DMS53 treated with DMSO at 0.1 percent for 48 hours (cell line): ENCODE data around the gene RPAP3.
"Not testable (repeated sequence)": the region's sequence is repeated elsewhere in the genome, so short reads cannot be mapped to it uniquely, and the experiment has no call there.

Source experiments
- DNase-seq: peaks from one replicate; lab custom pipeline; 2025; ENCODE audit not compliant: unreplicated experiment; lab: John Stamatoyannopoulos, UW

Gene RPAP3

GRCh38 chr12:47687636-47688035 is 18.2 kb downstream of the RPAP3 start:
- DNase-seq, result no peak

DNA sequence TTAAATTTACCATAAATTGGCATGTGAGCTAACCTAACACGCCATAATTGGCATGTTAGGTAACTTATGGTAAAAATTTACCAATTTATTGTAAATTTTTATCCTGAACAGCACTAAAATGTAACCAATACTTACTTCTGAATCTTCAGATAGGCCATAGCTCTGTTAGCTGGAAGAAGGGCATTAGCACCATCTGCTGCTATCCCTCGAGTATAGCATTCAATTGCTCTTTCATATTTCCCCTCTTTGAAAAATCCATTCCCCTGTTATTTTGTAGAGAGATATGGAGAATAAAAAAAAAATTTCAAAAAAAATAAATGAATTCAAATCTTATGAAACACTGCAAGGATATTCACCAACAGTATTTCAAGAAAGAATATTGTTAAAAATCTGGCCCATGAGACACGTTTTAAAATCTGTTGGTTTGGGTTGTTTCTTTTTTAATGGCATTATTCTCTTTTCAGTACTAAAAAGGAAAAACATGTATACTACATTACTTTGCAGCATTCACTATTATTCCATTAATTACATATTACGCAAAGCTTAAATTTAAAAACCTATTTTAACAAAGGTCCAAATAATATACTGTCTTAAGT is 19.1 kb downstream of the RPAP3 start:
- peak; percentile 65 for DNase-seq

DNA sequence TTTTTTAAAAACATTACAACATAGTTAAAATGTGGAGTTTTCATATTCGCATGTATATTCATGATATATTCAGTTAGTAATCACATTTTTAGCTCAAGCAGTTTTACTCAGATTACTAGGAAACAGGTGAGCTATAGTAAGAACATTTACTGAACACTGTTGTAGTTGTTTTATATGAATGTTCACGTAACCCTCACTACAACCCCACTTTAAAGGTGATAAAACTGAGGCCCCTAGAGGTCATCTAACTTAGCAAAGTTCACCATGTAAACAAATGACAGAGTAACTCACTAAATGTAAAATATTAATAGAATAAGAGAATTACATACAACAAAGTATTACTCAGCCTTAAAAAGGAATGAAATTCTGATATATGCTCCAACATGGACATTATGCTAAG is 26.0 kb downstream of the RPAP3 start:
- DNase-seq, result no peak

GRCh38 chr12:47672068-47672467 is 33.8 kb downstream of the RPAP3 start:
- no peak for DNase-seq

DNA sequence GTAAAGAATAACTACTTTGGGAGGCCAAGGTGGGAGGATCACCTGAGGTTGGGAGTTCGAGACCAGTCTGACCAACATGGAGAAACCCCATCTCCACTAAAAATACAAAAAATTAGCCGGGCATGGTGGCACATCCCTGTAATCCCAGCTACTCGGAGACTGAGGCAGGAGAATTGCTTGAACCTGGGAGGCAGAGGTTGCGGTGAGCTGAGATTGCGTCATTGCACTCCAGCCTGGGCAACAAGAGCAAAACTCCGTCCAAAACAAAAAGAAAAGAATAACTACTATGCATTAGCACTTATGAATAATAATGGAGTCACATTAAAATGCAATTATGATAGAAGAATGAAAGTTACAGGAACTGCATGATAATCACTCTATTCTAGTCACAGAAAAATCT is 37.9 kb downstream of the RPAP3 start:
- not testable (repeated sequence) for DNase-seq

DNA sequence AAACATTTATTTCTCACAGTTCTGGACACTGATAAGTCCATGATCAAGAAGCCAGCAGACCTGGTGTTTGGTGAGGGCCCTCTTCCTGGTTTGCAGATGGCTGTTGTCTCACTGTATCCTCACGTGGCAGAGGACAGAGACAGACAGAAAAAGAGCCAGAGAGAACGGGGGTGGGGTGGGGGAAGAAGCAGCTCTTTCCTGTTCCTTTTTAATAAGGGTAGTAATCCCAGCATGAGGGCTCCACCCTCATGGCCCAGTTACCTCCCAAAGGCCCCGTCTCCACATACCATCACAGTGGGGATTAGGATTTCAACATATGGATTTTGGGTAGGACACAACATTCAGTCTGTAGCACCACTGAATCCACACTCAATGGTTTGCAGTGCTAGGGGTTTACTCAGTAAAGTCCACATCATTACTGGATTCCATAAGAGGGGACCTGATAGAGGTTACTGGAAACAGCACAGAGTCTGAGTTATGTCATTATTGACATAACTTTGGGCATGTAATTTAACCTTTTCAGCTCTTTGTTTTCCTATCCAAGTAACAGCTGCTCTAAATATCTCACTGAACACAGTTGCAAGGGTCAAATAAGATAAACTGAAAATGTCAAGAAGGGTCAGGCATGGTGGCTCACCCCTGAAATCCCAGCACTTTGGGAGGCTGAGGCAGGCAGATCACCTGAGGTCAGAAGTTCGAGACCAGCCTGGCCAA is 53.2 kb downstream of the RPAP3 start:
- DNase-seq, result peak; percentile 88

DNA sequence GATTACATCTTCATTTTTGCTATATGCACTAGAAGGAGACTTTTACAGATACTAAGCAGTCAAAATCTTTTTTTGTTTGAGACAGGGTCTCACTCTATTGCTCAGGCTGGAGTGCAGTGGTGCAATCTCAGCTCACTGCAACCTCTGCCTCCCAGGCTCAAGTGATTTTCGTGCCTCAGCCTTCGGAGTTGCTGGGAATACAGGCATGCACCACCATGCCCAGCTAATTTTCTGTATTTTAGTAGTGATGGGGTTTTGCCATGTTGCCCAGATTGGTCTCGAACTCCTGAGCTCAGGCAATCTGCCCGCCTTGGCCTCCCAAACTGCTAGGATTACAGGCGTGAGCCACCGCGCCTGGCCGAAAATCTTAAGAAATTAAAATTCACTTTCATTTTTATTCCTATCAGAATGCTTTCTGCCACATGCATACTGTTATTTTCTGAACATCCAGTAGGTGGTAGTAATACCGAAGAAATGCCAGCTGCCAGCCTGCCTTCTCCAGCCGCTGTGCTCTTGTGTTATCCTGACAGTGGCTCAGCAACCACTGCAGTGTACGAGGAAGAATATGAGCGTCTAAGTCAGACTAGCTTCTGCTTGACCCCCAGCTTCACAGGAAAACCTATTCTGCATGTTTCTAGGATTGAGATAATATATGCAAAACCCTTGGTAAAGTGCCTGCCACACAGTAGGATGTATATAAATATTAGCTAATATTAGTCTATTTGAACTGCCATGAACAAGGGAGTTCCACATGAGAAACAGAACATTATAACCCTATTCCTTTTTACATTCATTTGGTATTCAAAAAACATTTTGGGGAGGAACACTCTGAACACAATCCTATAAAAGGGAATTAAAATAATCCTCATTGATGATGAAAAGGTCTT is 54.2 kb downstream of the RPAP3 start:
- peak; percentile 97 for DNase-seq

DNA sequence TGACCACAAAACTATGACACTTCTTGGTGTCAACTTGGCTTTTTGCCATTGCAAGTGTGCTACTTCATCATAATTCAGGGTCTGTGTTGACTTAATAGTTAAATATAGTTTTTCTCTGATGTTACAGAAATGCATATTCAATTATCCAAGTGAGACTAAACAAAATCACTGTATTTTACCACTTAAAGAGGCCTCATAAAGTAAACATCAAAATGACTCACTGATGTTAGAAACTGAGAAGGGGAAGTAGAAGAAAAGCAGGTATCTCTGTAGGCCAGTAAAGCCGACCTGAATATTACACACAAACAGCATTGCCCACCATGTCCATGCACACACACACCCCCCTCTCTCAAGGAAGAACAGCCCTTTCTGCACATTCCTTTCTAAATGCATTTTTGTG is 55.4 kb downstream of the RPAP3 start:
- peak; percentile 64 for DNase-seq

DNA sequence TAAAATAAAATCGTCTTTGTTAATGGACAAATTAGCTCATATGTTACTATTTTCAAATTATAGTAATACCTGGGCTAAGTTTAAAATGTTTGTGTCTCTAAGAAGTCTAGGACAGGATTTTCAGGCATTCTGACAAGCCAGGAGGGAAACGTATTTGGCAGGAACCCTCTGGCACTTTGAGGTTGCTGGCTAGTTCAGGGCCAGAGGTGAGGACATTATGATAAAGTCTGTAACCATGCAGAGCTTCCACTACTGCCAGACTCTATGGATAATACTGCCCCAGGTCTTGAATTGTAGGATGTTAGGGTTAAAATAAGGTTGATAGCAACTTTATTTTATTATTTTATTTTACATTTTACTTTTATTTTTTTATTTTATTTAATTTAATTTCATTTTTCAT is 56.4 kb downstream of the RPAP3 start:
- no peak for DNase-seq

- no peak for DNase-seq
These were observed 57.7 kb downstream of the RPAP3 start for GRCh38 chr12:47648056-47648579.

GRCh38 chr12:47642310-47642709 is 63.5 kb downstream of the RPAP3 start:
- not testable (repeated sequence) for DNase-seq

GRCh38 chr12:47636908-47637780 is 68.7 kb downstream of the RPAP3 start:
- peak; percentile 73 for DNase-seq

DNA sequence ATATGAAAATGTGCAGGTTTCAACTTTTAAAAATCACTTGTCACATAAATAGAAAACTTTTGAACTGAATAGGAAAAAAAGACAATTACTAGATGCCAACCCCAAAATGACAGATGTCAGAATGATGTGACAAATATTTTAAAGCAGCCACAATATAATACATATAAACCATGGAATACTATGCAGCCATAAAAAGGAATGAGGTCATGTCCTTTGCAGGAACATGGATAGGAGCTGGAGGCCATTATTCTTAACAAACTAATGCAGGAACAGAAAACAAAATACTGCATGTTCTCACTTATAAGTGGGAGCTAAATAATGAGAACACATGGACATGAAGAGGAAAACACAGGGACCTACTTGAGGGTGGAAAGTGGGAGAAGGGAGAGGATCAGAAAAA is 70.1 kb downstream of the RPAP3 start:
- not testable (repeated sequence) for DNase-seq

GRCh38 chr12:47634127-47634526 is 71.7 kb downstream of the RPAP3 start:
- no peak for DNase-seq

DNA sequence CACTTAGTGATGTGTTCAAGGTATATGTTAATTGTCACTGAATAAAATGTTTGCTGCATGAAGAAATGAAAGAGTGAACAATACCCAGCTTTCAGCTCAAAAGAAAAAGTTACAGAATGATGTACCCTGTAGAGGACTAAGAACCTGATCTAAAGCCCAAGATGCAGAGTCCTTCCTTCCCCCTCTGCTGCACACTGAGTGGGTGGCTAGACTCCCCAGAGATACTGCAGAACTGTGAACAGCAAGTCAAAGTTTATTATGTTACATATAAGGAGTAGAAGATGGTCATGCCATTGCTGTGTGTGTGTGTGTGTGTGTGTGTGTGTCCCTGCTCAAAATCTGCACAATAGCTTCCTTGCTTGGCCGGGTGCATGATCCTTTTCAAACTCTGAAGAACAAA is 83.9 kb downstream of the RPAP3 start:
- no peak for DNase-seq

- DNase-seq, result no peak
These were observed 88.4 kb downstream of the RPAP3 start for GRCh38 chr12:47617476-47617875.

GRCh38 chr12:47616440-47616839 is 89.4 kb downstream of the RPAP3 start:
- DNase-seq, result no peak

- DNase-seq, result no peak
These were observed 90.1 kb downstream of the RPAP3 start for GRCh38 chr12:47615711-47616110.

- no peak for DNase-seq
These were observed 91.3 kb downstream of the RPAP3 start for GRCh38 chr12:47614521-47614920.

- DNase-seq, result no peak
These were observed 92.9 kb downstream of the RPAP3 start for GRCh38 chr12:47612953-47613352.

GRCh38 chr12:47611906-47612305 is 93.9 kb downstream of the RPAP3 start:
- no peak for DNase-seq
